ENCODE results near the gene METTL2B. TPM values are rescaled to one million over a fixed set of nuclear protein-coding genes. Genes with fewer than 3 reads are reported as not detected.

METTL2B gene
- total RNA-seq, 1 experiment from 2014 or later = 44.3 TPM

DNA sequence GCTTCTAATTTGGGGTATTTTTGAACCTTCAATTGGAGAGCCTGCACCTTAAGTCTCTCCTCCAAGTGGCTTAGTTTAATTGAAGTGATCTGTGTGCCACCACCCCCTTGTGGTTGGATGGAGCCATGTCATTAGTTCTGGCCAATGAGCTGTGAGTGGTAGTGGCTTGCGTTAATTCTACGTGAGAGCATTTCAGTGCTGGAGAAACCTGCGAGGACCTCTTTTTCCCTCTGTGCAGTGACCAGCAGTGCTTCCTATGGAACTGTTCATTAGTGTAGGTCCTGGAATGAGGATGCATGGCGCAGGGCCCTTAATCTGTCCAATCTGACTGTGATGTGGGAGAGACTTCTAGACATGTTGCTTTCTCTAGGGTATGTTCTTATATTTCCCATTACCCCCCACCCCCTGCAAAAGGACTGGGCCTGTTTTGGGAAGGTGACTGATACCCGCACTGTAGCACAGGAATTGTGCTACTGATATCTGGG is 17.1 kb upstream of the METTL2B start:
- Histone ChIP-seq H3K23ac (ENCODE audit: insufficient read length, low read depth, low read length) (no peak overlapping the region), H3K4me2 (ENCODE audit: insufficient read depth, insufficient read length, low read length) (no peak overlapping the region), H4K91ac (ENCODE audit: insufficient read length, low read depth, low read length) (no peak overlapping the region), H3K27me3 (ENCODE audit: insufficient read depth, low read length) (no peaks in the 10 kb centered on the region), H2AFZ (ENCODE audit: low read length) (no peak overlapping the region), H3K27ac (ENCODE audit: insufficient read length, low read depth, low read length) (no peak overlapping the region), H2BK15ac (ENCODE audit: low read depth, low read length) (no peak overlapping the region), H2BK120ac (ENCODE audit: low read depth, low read length, poor library complexity, severe bottlenecking) (no peak overlapping the region), H2BK5ac (ENCODE audit: insufficient read length, low read length) (no peak overlapping the region), H3T11ph (ENCODE audit: low read length) (no peak overlapping the region), H4K8ac (replicated peaks; ENCODE audit: insufficient read length, low read depth, low read length) (no peak overlapping the region), H3K18ac (ENCODE audit: insufficient read length, low read depth, low read length) (no peak overlapping the region), H3K4me1 (ENCODE audit: insufficient read depth, low read length) (no peaks in the 10 kb centered on the region), H3K4ac (ENCODE audit: low read depth, low read length) (no peak overlapping the region), H2AK5ac (ENCODE audit: insufficient read length, low read length) (no peak overlapping the region), H3K9me3 (ENCODE audit: control insufficient read depth, low read depth, low read length) (no peaks in the 10 kb centered on the region), H2BK20ac (ENCODE audit: low read depth, low read length, poor library complexity, severe bottlenecking) (no peak overlapping the region), H3K14ac (ENCODE audit: insufficient read depth, low read length) (no peak overlapping the region), H3K9ac (ENCODE audit: extremely low read depth, insufficient read length, low read length) (no peak overlapping the region), H2BK12ac (ENCODE audit: insufficient read length, low read depth, low read length) (no peak overlapping the region), H3K23me2 (ENCODE audit: insufficient read length, low read depth, low read length, poor library complexity, severe bottlenecking) (peaks cover 6% of the 10 kb centered on the region), H4K20me1 (ENCODE audit: control insufficient read depth, insufficient read depth, insufficient read length) (no peaks in the 10 kb centered on the region), H3K79me2 (ENCODE audit: insufficient read depth, low read length) (peaks cover 9% of the 10 kb centered on the region; the same call in 1 of the 2 replicates), H3K56ac (ENCODE audit: insufficient read length, low read depth, low read length) (no peak overlapping the region), H3K79me1 (ENCODE audit: insufficient read depth, low read depth, low read length, poor library complexity, severe bottlenecking) (no peaks in the 10 kb centered on the region), H4K5ac (ENCODE audit: insufficient read length, low read depth, low read length) (no peak overlapping the region)
- no peaks in the 10 kb centered on the region; the same call in 1 of the 2 replicates for H3K27me3 Mint-ChIP-seq (ENCODE audit: low read depth)
- H3K36me3 Mint-ChIP-seq (ENCODE audit: insufficient read depth in 1 of 3, low read depth in 3 of 3) = peaks cover 27 to 50% (median 36%) of the 10 kb centered on the region in 3 experiments
- peaks cover 36 to 45% of the 10 kb centered on the region in 2 experiments for H3K4me1 Mint-ChIP-seq
- H3K9me3 Mint-ChIP-seq = peaks cover 10 to 14% of the 10 kb centered on the region in 2 experiments
- TF ChIP-seq, protein P1, sequence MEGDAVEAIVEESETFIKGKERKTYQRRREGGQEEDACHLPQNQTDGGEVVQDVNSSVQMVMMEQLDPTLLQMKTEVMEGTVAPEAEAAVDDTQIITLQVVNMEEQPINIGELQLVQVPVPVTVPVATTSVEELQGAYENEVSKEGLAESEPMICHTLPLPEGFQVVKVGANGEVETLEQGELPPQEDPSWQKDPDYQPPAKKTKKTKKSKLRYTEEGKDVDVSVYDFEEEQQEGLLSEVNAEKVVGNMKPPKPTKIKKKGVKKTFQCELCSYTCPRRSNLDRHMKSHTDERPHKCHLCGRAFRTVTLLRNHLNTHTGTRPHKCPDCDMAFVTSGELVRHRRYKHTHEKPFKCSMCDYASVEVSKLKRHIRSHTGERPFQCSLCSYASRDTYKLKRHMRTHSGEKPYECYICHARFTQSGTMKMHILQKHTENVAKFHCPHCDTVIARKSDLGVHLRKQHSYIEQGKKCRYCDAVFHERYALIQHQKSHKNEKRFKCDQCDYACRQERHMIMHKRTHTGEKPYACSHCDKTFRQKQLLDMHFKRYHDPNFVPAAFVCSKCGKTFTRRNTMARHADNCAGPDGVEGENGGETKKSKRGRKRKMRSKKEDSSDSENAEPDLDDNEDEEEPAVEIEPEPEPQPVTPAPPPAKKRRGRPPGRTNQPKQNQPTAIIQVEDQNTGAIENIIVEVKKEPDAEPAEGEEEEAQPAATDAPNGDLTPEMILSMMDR (conservative IDR thresholded peaks at IDR 0.05) = peak; percentile 83
- DNase-seq = peak; percentile 76
- no peak overlapping the region for H3K4me3 Mint-ChIP-seq
- H3K27ac Mint-ChIP-seq = peak overlapping the region in 1 of 3 experiments; percentile 56; a peak in 2 of 7 replicates
- no CpG with 5 or more reads among the region's 5 CpGs for WGBS (ENCODE audit: extremely low coverage, insufficient read length, low lambda C conversion rate)

Data from H9 (cell line).